MM.1S (cell line): ENCODE data around the gene IL19.

Experiments
- DNase-seq: peaks from one replicate; pipeline ENCODE4 v3.0.0-alpha.2; 2015
- H2AFZ ChIP-seq: fragments of 300-600 bp; sonication (generic); 2 replicates; pipeline ENCODE4 v1.6.0; 2016; ENCODE audit warnings: antibody characterized with exemption, low read length
- H3F3A ChIP-seq: fragments of 300-600 bp; sonication (generic); 2 replicates; pipeline ENCODE4 v1.6.1; 2016; ENCODE audit warnings: mild to moderate bottlenecking, antibody characterized with exemption, low read length, moderate library complexity, mixed read lengths; ENCODE audit not compliant: insufficient read depth
- H3K27ac ChIP-seq: fragments of 300-600 bp; sonication (generic); 2 replicates; pipeline ENCODE4 v1.5.1; 2016; ENCODE audit warnings: mild to moderate bottlenecking, low read length
- H3K27me3 ChIP-seq: fragments of 300-600 bp; sonication (generic); replicated peaks from 2 replicates; pipeline ENCODE4 v1.6.0; 2016; ENCODE audit warnings: low read length; ENCODE audit not compliant: insufficient read depth
- H3K36me3 ChIP-seq: fragments of 300-600 bp; sonication (generic); replicated peaks from 2 replicates; pipeline ENCODE4 v1.6.1; 2016; ENCODE audit warnings: mild to moderate bottlenecking, low read length, mixed read lengths; ENCODE audit not compliant: insufficient read depth
- H3K4me1 ChIP-seq: fragments of 300-600 bp; sonication (generic); 2 replicates; pipeline ENCODE4 v1.6.1; 2016; ENCODE audit warnings: low read length, mixed read lengths
- H3K4me2 ChIP-seq: fragments of 300-600 bp; sonication (generic); 2 replicates; pipeline ENCODE4 v1.6.0; 2016; ENCODE audit warnings: low read depth, low read length
- H3K4me3 ChIP-seq: fragments of 300-600 bp; sonication (generic); 2 replicates; pipeline ENCODE4 v1.5.1; 2016; ENCODE audit warnings: low read length, mixed read lengths
- H3K79me2 ChIP-seq: fragments of 300-600 bp; sonication (generic); 2 replicates; pipeline ENCODE4 v1.6.1; 2016; ENCODE audit warnings: mixed run types, low read length, mixed read lengths
- H3K9ac ChIP-seq: fragments of 300-600 bp; sonication (generic); 2 replicates; pipeline ENCODE4 v1.6.1; 2016; ENCODE audit warnings: low read length, mixed read lengths
- H3K9me2 ChIP-seq: fragments of 300-600 bp; sonication (generic); replicated peaks from 2 replicates; pipeline ENCODE4 v1.6.1; 2016; ENCODE audit warnings: mild to moderate bottlenecking, low read length, mixed read lengths; ENCODE audit not compliant: insufficient read depth
- H3K9me3 ChIP-seq: fragments of 300-600 bp; sonication (generic); replicated peaks from 2 replicates; pipeline ENCODE4 v1.6.1; 2016; ENCODE audit warnings: mild to moderate bottlenecking, low read length, mixed read lengths; ENCODE audit not compliant: insufficient read depth
- H4K20me1 ChIP-seq: fragments of 300-600 bp; sonication (generic); 2 replicates; pipeline ENCODE4 v1.6.1; 2016; ENCODE audit warnings: mild to moderate bottlenecking, low read length, moderate library complexity, mixed read lengths; ENCODE audit not compliant: insufficient read depth
- CTCF ChIP-seq: fragments of 300-600 bp; sonication (generic); IDR thresholded peaks from 2 replicates; pipeline ENCODE4 v1.5.1; 2016; ENCODE audit warnings: antibody characterized with exemption, low read length, mixed read lengths
- EZH2 ChIP-seq: fragments of 300-600 bp; sonication (generic); optimal IDR thresholded peaks from 2 replicates; pipeline ENCODE3; 2017; ENCODE audit warnings: low read depth, mild to moderate bottlenecking, antibody characterized with exemption, low read length, mixed read lengths
- EZH2phosphoT487 ChIP-seq: fragments of 300-600 bp; sonication (generic); IDR thresholded peaks from 2 replicates; pipeline ENCODE4 v1.6.1; 2018; ENCODE audit warnings: antibody characterized with exemption, low read length

The IL19 gene

GRCh38 chr1:206741142-206741701 lies 29.4 kb upstream of the IL19 start:
- no peak overlapping the region for H3K27ac ChIP-seq
- H3K27me3 ChIP-seq: no peaks in the 10 kb centered on the region
- peaks cover 28% of the 10 kb centered on the region for H3F3A ChIP-seq
- no peaks in the 10 kb centered on the region for H3K9me3 ChIP-seq
- TF ChIP-seq CTCF (no peak), EZH2phosphoT487 (no peak), EZH2 (no peak)
- no peak overlapping the region for H3K9ac ChIP-seq
- no peak overlapping the region for H2AFZ ChIP-seq
- H3K4me1 ChIP-seq: peaks cover 41% of the 10 kb centered on the region
- no peak for DNase-seq
- H3K4me2 ChIP-seq: 0 out of 2 replicates have a peak overlapping the region, but pooled peaks have one; percentile 79
- H3K9me2 ChIP-seq: no peaks in the 10 kb centered on the region
- no peak overlapping the region for H3K4me3 ChIP-seq
- no peaks in the 10 kb centered on the region for H3K79me2 ChIP-seq
- no peaks in the 10 kb centered on the region for H4K20me1 ChIP-seq
- no peaks in the 10 kb centered on the region for H3K36me3 ChIP-seq

- peaks cover 35% of the 10 kb centered on the region for H3K4me1 ChIP-seq
- no peaks in the 10 kb centered on the region for H3K36me3 ChIP-seq
- no peaks in the 10 kb centered on the region for H3K9me3 ChIP-seq
- TF ChIP-seq EZH2: no peak
- no peak for TF ChIP-seq CTCF
- TF ChIP-seq EZH2phosphoT487: no peak
- no peak overlapping the region for H3K4me2 ChIP-seq
- peaks cover 26% of the 10 kb centered on the region for H3F3A ChIP-seq
- H3K79me2 ChIP-seq: no peaks in the 10 kb centered on the region
- H3K27ac ChIP-seq: no peak overlapping the region
- no peak overlapping the region for H3K9ac ChIP-seq
- DNase-seq: no peak
- H3K27me3 ChIP-seq: no peaks in the 10 kb centered on the region
- H4K20me1 ChIP-seq: no peaks in the 10 kb centered on the region
- no peak overlapping the region for H2AFZ ChIP-seq
- H3K9me2 ChIP-seq: no peaks in the 10 kb centered on the region
- H3K4me3 ChIP-seq: no peak overlapping the region
Observed at GRCh38 chr1:206742719-206743383, 27.7 kb upstream of the IL19 start.

- Histone ChIP-seq H3K9me3 (no peaks in the 10 kb centered on the region), H3K36me3 (no peaks in the 10 kb centered on the region), H3K27me3 (no peaks in the 10 kb centered on the region), H3K4me2 (no peak overlapping the region), H4K20me1 (no peaks in the 10 kb centered on the region), H3K9me2 (no peaks in the 10 kb centered on the region), H3F3A (peaks cover 8% of the 10 kb centered on the region), H3K79me2 (no peaks in the 10 kb centered on the region), H3K27ac (no peak overlapping the region), H3K9ac (no peak overlapping the region), H2AFZ (no peak overlapping the region), H3K4me1 (peaks cover 18% of the 10 kb centered on the region), H3K4me3 (no peak overlapping the region)
- TF ChIP-seq EZH2phosphoT487: no peak
- TF ChIP-seq CTCF: no peak
- TF ChIP-seq EZH2: no peak
- DNase-seq: no peak
Observed at GRCh38 chr1:206744683-206745082, 25.9 kb upstream of the IL19 start.
